ENCODE data around the gene PPFIBP2. TPM values are rescaled to one million over a fixed set of nuclear protein-coding genes. Genes with fewer than 3 reads are reported as not detected.
"Not testable (repeated sequence)": the region's sequence is repeated elsewhere in the genome, so short reads cannot be mapped to it uniquely, and the experiment has no call there.

Gene PPFIBP2
- total RNA-seq, 2 experiments from 2014 or later = 7.8 to 10.0 TPM

- Mint-ChIP-seq H3K36me3 (no peaks in the 10 kb centered on the region), H3K27ac (no peak overlapping the region), H3K4me1 (peaks cover 12% of the 10 kb centered on the region), H3K9me3 (ENCODE audit: low read depth) (no peaks in the 10 kb centered on the region), H3K27me3 (peaks cover 18% of the 10 kb centered on the region), H3K4me3 (no peak overlapping the region)
- CTCF ChIA-PET = interaction anchor here (0.8 to 5.0 kb wide), 3 partner anchors 19 to 146 kb away, joined by 3 to 38 read pairs (median 3); no protein-coding TSS in a partner anchor
- DNase-seq (no peak), ATAC-seq (no peak)
Measured at GRCh38 chr11:7509966-7510365, 3.8 kb upstream of the PPFIBP2 start.

DNA sequence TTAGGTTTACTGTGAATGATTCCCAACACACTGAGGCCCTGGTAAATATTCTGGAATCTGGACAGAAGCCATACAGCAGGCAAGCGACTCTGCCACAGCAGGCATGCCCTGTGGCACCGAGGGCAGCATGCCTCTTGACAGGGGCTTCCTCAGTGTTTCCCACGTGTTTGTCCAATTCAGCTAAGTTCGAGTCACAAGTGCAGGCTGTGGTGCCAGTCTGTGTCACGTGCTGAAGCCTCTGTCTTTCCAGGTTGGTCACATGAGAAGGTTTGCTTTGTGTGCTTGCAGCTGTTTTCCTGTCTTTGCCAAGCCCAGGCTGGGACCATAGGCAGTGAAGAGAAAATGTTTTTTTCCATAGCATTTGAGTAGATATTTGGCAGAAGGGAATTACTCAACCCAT, 2.4 kb upstream of the PPFIBP2 start:
- Mint-ChIP-seq H3K27ac (no peak overlapping the region), H3K9me3 (ENCODE audit: low read depth) (no peaks in the 10 kb centered on the region), H3K4me1 (peaks cover 19% of the 10 kb centered on the region), H3K36me3 (peaks cover 1% of the 10 kb centered on the region), H3K27me3 (peaks cover 24% of the 10 kb centered on the region), H3K4me3 (no peak overlapping the region)
- CTCF ChIA-PET = interaction anchor here (1.5 to 5.3 kb wide), 3 partner anchors 136 to 155 kb away, joined by 3 to 38 read pairs (median 34); no protein-coding TSS in a partner anchor
- ATAC-seq (no peak), DNase-seq (no peak)

DNA sequence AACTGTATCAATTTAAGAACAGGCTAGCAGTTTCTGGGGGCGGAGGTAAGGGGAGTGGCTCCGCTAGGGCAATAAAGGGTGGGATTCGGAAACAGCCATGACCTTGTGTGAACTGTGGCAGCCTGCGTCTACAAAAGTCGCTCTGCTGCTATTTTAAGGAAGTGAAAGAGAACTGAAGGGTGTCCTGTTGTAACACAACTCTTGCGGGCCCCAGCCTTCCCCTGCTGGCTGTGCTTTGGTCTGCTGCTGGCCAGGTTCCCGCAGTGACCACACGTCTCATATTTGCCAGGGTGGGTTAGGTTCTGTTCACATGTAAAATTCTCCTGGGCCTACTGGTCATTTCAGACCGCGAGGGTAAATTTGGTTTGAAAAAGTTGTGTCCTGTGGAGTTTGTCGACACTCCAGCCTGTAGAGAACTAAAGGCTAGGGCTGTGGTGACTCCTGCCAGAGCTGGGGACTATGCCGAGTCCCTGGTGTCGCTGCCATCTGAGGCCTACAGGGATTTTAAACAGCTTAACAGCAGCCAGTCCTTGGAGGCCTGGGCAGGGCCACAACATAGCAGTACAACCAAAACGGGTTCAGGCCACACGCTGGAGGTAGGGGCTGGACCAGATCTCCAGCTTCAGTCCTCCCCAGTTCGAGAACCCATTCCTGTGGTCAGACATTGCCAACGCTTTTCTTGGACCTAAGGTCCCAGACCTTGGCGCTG, 1.1 kb upstream of the PPFIBP2 start:
- CTCF ChIA-PET = interaction anchor here (0.7 to 5.3 kb wide), 20 partner anchors 9 to 184 kb away, joined by 3 to 38 read pairs (median 4); no protein-coding TSS in a partner anchor
- Mint-ChIP-seq H3K9me3 (ENCODE audit: low read depth) (no peaks in the 10 kb centered on the region), H3K4me3 (peak overlapping the region; percentile 83), H3K36me3 (peaks cover 1% of the 10 kb centered on the region), H3K27me3 (peaks cover 25% of the 10 kb centered on the region), H3K4me1 (peaks cover 19% of the 10 kb centered on the region), H3K27ac (peak overlapping the region; percentile 85)
- peak; percentile 7 for ATAC-seq
- no peak for DNase-seq

DNA sequence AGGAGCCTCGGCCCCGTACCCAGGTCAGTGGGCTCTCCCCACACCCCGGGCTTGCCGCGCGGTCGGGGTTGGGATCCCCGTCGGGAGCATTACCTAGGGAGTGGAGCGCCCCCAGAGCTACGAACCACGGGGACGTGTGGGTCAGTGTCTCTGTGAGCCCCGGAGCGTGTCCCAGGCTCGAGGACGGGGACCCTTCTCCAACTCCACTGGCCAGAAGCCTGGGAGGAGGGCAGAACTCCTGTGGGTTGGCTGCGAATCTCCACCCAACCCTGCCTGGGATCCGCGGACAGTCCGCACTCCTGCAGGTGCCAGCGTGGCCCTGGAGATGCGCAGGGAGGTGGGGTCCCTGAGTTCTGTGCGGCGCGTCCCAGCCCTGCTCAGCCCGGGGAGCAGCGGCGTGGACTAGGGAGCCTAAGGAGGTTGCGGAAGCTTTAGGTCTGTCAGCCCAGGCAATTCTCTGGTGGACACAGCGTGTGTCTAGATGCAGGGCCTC, 346 bp downstream of the PPFIBP2 start:
- ATAC-seq (peak; percentile 22), DNase-seq (no peak)
- Mint-ChIP-seq H3K9me3 (ENCODE audit: low read depth) (no peaks in the 10 kb centered on the region), H3K4me3 (peak overlapping the region; percentile 83), H3K27ac (peak overlapping the region; percentile 35), H3K36me3 (peaks cover 1% of the 10 kb centered on the region), H3K4me1 (peaks cover 22% of the 10 kb centered on the region), H3K27me3 (peaks cover 25% of the 10 kb centered on the region)
- CTCF ChIA-PET = interaction anchor here (0.6 to 5.3 kb wide), 19 partner anchors 8 to 182 kb away, joined by 3 to 38 read pairs (median 4); no protein-coding TSS in a partner anchor

DNA sequence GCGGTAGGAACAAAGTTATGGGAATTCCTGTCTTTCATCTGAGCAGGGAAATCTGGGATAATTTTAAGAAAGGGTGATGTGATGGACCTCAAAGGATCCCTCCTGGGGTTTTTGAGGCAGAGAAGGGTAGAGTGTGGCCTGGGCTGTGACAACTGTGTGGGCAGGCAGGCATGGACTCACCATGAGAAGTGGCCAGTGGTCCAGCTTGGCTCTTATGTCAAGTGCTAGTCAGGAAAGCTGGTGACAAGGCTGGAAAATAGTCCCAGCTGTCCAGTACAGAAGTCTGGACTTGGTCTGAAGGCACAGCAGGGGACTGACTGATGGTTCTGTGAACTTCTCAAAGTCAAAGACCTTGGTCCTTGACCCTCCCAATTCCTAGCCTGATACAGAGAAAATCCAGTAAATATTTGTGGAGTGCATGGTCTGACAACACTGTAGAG, 1.7 kb downstream of the PPFIBP2 start:
- CTCF ChIA-PET = interaction anchor here (0.8 to 5.3 kb wide), 5 partner anchors 12 to 151 kb away, joined by 3 to 34 read pairs (median 3); no protein-coding TSS in a partner anchor
- no peak overlapping the region for H3K4me3 Mint-ChIP-seq

DNA sequence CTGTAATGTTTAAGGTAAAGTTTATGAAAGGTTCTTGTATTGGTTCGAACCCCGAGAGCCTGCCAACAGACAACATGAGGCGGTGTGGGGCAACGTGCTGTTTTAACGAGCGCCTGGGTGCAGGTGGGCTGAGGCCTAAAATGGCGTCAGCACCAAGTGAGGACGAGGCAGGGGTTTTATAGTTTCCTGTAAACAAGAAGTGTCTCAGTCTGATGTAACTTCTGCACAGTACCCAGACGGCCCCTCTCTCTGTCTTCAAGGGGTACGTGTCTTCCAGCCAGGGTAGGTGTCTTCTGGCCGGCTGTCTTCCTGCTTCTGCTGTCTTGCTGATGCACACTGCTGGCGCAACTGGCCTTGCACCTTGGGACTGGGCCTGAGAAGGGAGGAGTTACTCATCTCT, 2.7 kb downstream of the PPFIBP2 start:
- Mint-ChIP-seq H3K4me3 (no peak overlapping the region), H3K27ac (no peak overlapping the region), H3K27me3 (peaks cover 25% of the 10 kb centered on the region), H3K4me1 (peaks cover 22% of the 10 kb centered on the region), H3K36me3 (peaks cover 1% of the 10 kb centered on the region), H3K9me3 (ENCODE audit: low read depth) (no peaks in the 10 kb centered on the region)
- DNase-seq (no peak), ATAC-seq (no peak)
- CTCF ChIA-PET = interaction anchor here (1.0 kb wide), 1 partner anchor 31 kb away, joined by 3 read pairs; no protein-coding TSS in a partner anchor

More for the DNA sequence above, 1.7 kb downstream of the PPFIBP2 start:
- DNase-seq (no peak), ATAC-seq (no peak)
- H3K27me3 Mint-ChIP-seq = peaks cover 25% of the 10 kb centered on the region
- no peaks in the 10 kb centered on the region for H3K9me3 Mint-ChIP-seq (ENCODE audit: low read depth)
- H3K27ac Mint-ChIP-seq = no peak overlapping the region
- peaks cover 22% of the 10 kb centered on the region for H3K4me1 Mint-ChIP-seq
- H3K36me3 Mint-ChIP-seq = peaks cover 1% of the 10 kb centered on the region

DNA sequence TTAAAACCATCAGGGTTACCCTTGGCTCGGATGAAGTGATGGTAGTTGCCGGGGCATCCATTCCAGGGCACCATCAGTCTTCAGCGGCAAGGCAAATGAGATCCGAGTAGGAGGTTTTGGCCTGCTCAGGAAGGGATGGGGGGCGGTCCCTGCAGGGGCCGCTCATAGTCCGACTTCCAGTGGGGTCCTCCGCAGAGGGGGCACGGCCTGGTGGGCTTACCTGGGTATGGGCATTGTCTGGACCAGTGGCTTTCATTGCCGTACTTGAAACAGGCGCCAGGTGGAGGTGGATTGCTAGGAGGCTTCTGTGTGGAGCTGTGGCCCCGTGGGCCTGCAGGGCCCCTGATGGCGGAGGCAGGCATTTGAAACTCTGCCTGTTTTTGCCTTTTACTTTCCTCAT, 3.9 kb downstream of the PPFIBP2 start:
- not testable (repeated sequence) for H3K4me3 Mint-ChIP-seq; H3K27ac Mint-ChIP-seq; DNase-seq; H3K36me3 Mint-ChIP-seq; ATAC-seq; H3K9me3 Mint-ChIP-seq (ENCODE audit: low read depth)
- peaks cover 20% of the 10 kb centered on the region for H3K4me1 Mint-ChIP-seq
- CTCF ChIA-PET = interaction anchor here (0.8 kb wide), 1 partner anchor 10 kb away, joined by 3 read pairs; no protein-coding TSS in a partner anchor
- peaks cover 25% of the 10 kb centered on the region for H3K27me3 Mint-ChIP-seq

GRCh38 chr11:7518811-7519562, 5.2 kb downstream of the PPFIBP2 start:
- ATAC-seq = no peak
- Mint-ChIP-seq H3K27ac (no peak overlapping the region), H3K4me1 (peaks cover 17% of the 10 kb centered on the region), H3K36me3 (peaks cover 3% of the 10 kb centered on the region), H3K27me3 (peaks cover 25% of the 10 kb centered on the region), H3K9me3 (ENCODE audit: low read depth) (no peaks in the 10 kb centered on the region), H3K4me3 (no peak overlapping the region)
- CTCF ChIA-PET = no interaction called here
- no peak for DNase-seq

DNA sequence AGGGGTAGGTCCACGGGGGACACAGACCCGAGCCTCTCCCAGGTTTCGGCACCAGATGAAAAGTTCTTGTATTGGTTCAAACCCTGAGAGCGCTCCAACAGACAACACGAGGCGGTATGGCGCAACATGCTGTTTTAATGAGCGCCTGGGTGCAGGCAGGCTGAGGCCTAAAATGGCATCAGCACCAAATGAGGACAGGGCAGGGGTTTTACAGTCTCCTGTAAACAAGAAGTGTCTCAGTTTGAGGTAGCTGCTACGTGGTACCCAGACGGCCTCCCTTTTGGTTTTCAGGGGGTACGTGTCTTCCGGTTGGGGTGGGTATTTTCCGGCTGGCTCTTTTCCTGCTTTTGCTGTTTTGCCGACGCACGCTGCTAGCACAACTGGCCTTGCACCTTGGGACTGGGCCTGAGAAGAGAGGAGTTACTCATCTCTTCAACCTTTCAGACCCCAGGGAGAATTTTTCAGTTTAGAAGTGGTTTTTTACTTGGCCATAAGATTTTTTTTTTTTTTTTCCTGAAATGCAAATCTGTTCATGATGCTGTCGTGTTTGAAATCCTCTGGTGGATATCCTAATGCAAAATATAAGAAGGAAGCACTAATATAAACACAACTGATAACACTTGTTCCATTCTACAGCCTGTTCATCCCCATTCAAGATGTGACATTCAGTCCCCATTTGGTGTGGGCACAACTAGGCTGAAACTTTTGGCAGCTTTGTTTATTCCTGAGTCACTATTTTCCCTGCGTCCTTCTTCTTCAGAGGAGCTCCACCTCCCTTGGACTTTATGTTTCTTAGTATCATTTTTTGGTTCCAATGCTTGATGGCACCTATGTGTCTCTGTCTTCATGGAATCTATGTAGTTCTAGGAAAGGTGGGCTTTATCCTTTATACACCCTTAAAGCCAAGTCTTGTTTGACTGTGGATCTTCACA, 6.5 kb downstream of the PPFIBP2 start:
- ATAC-seq = no peak
- H3K4me1 Mint-ChIP-seq = peaks cover 18% of the 10 kb centered on the region
- CTCF ChIA-PET = interaction anchor here (0.7 to 2.5 kb wide), 6 partner anchors 8 to 175 kb away, joined by 3 to 11 read pairs (median 5); no protein-coding TSS in a partner anchor
- peaks cover 1% of the 10 kb centered on the region for H3K36me3 Mint-ChIP-seq
- H3K27me3 Mint-ChIP-seq = peaks cover 16% of the 10 kb centered on the region
- H3K4me3 Mint-ChIP-seq = no peak overlapping the region
- no peaks in the 10 kb centered on the region for H3K9me3 Mint-ChIP-seq (ENCODE audit: low read depth)
- DNase-seq = no peak
- H3K27ac Mint-ChIP-seq = peak overlapping the region; percentile 45

- Mint-ChIP-seq H3K4me3 (no peak overlapping the region), H3K9me3 (ENCODE audit: low read depth) (no peaks in the 10 kb centered on the region), H3K36me3 (peaks cover 1% of the 10 kb centered on the region), H3K4me1 (peaks cover 20% of the 10 kb centered on the region), H3K27ac (no peak overlapping the region), H3K27me3 (peaks cover 9% of the 10 kb centered on the region)
- no peak for DNase-seq
- peak; percentile 36 for ATAC-seq
- CTCF ChIA-PET = interaction anchor here (0.7 to 2.9 kb wide), 7 partner anchors 7 to 145 kb away, joined by 3 to 15 read pairs (median 5); partner anchors contain the start of gene PPFIBP2
Measured at GRCh38 chr11:7520981-7521487, 7.2 kb downstream of the PPFIBP2 start.

DNA sequence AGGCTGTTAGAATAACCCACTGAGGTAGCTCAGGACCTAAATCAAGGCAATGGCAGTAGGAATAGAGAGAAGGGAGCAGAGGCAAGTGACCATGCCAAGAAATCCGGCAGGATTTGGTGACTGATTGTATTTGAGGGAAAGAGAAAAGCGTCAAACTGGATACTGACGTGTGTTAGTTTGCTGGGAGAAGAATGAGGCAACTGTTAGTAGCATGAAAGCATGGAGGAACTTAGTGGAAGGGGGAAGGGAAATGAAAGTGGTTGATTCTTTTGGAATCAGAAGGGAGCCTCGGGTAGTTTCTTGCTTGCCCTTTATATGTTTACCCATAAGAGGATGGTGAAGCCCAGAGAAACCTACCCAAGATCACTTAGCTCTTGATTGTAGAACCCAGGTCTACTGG, 8.3 kb downstream of the PPFIBP2 start:
- H3K27ac Mint-ChIP-seq = no peak overlapping the region
- H3K27me3 Mint-ChIP-seq = no peaks in the 10 kb centered on the region
- peaks cover 1% of the 10 kb centered on the region for H3K36me3 Mint-ChIP-seq
- no peak for ATAC-seq
- H3K4me1 Mint-ChIP-seq = peaks cover 28% of the 10 kb centered on the region
- H3K4me3 Mint-ChIP-seq = no peak overlapping the region
- CTCF ChIA-PET = interaction anchor here (1.1 to 2.9 kb wide), 4 partner anchors 8 to 16 kb away, joined by 4 to 15 read pairs (median 10); partner anchors contain the start of gene PPFIBP2
- DNase-seq = no peak
- no peaks in the 10 kb centered on the region for H3K9me3 Mint-ChIP-seq (ENCODE audit: low read depth)

GRCh38 chr11:7522546-7522945, 8.7 kb downstream of the PPFIBP2 start:
- peaks cover 2% of the 10 kb centered on the region for H3K27me3 Mint-ChIP-seq
- ATAC-seq (no peak), DNase-seq (no peak)
- no peaks in the 10 kb centered on the region for H3K9me3 Mint-ChIP-seq (ENCODE audit: low read depth)
- no peak overlapping the region for H3K4me3 Mint-ChIP-seq
- peaks cover 1% of the 10 kb centered on the region for H3K36me3 Mint-ChIP-seq
- H3K27ac Mint-ChIP-seq = no peak overlapping the region
- peaks cover 33% of the 10 kb centered on the region for H3K4me1 Mint-ChIP-seq
- CTCF ChIA-PET = interaction anchor here (1.1 to 2.9 kb wide), 4 partner anchors 9 to 16 kb away, joined by 4 to 15 read pairs (median 10); partner anchors contain the start of gene PPFIBP2
